Activated T-helper 1 cell treated with anti-CD3 and anti-CD28 coated beads, Interleukin-12 subunit alpha, Interleukin-12 subunit beta, Interleukin-2, Interleukin-4 antibody, amounts not matched to agents 30 ng/mL and 10 ng/mL and 1 ng/mL, durations not matched to agents 14 hours and 24 hours and 36 hours (primary cell): ENCODE results near the gene HSPD1. TPM values are rescaled to one million over a fixed set of nuclear protein-coding genes. Genes with fewer than 3 reads are reported as not detected.
"Not testable (repeated sequence)": the region's sequence is repeated elsewhere in the genome, so short reads cannot be mapped to it uniquely, and the experiment has no call there.

Source experiments
- DNase-seq: peaks from one replicate; pipeline ENCODE4 v3.0.0; 2021; ENCODE audit warnings: low spot score
- H3K27ac Mint-ChIP-seq: one replicate; pipeline ENCODE4 v1.8.0; 2021; ENCODE audit warnings: mild to moderate bottlenecking, mixed read lengths
- H3K27me3 Mint-ChIP-seq: one replicate; pipeline ENCODE4 v1.8.0; 2022; ENCODE audit warnings: mild to moderate bottlenecking, moderate library complexity, mixed read lengths; ENCODE audit not compliant: insufficient read depth
- H3K36me3 Mint-ChIP-seq: one replicate; pipeline ENCODE4 v1.8.0; 2021; ENCODE audit warnings: low read depth, mixed read lengths
- H3K4me1 Mint-ChIP-seq: one replicate; pipeline ENCODE4 v1.8.0; 2021; ENCODE audit warnings: low read depth, mixed read lengths
- H3K4me3 Mint-ChIP-seq: one replicate; pipeline ENCODE4 v1.8.0; 2021; ENCODE audit warnings: mild to moderate bottlenecking, moderate library complexity, mixed read lengths
- H3K9me3 Mint-ChIP-seq: one replicate; pipeline ENCODE4 v1.8.0; 2021; ENCODE audit warnings: mixed read lengths
- intact Hi-C: fragments of 100-400 bp; cut with micrococcal nuclease; formaldehyde crosslinking; loops from one replicate; pipeline ENCODE4 v1.15.1; 2024
- total RNA-seq: library from RNA; stranded (reverse); gene quantifications from 2 replicates; pipeline ENCODE4 v1.2.3, GENCODE V29; 2022

HSPD1 gene
- total RNA-seq, 1 donor from 2014 or later, result 811 TPM

GRCh38 chr2:197486175-197486574 is 13.5 kb downstream of the HSPD1 start:
- H3K27me3 Mint-ChIP-seq, result no peaks in the 10 kb centered on the region
- peaks cover 18% of the 10 kb centered on the region for H3K9me3 Mint-ChIP-seq
- no peak overlapping the region for H3K4me3 Mint-ChIP-seq
- intact Hi-C loops, result no loop called here
- DNase-seq, result no peak
- no peak overlapping the region for H3K27ac Mint-ChIP-seq
- peaks cover 7% of the 10 kb centered on the region for H3K4me1 Mint-ChIP-seq
- H3K36me3 Mint-ChIP-seq, result peaks cover 64% of the 10 kb centered on the region

GRCh38 chr2:197484248-197484647 is 15.4 kb downstream of the HSPD1 start:
- H3K9me3 Mint-ChIP-seq, result peaks cover 18% of the 10 kb centered on the region
- DNase-seq, intact Hi-C loops, H3K27me3 Mint-ChIP-seq, H3K4me3 Mint-ChIP-seq, H3K27ac Mint-ChIP-seq, H3K4me1 Mint-ChIP-seq: not testable (repeated sequence)
- peaks cover 59% of the 10 kb centered on the region for H3K36me3 Mint-ChIP-seq

- H3K9me3 Mint-ChIP-seq, result peaks cover 14% of the 10 kb centered on the region
- intact Hi-C loops, result no loop called here
- no peak overlapping the region for H3K27ac Mint-ChIP-seq
- peaks cover 40% of the 10 kb centered on the region for H3K36me3 Mint-ChIP-seq
- no peaks in the 10 kb centered on the region for H3K27me3 Mint-ChIP-seq
- H3K4me3 Mint-ChIP-seq, result no peak overlapping the region
- DNase-seq, result no peak
- H3K4me1 Mint-ChIP-seq, result peaks cover 11% of the 10 kb centered on the region
Observed at GRCh38 chr2:197480165-197481036, 19.2 kb downstream of the HSPD1 start.

- Mint-ChIP-seq H3K36me3 (peaks cover 32% of the 10 kb centered on the region), H3K27ac (no peak overlapping the region), H3K4me3 (no peak overlapping the region), H3K4me1 (peaks cover 11% of the 10 kb centered on the region), H3K9me3 (no peaks in the 10 kb centered on the region), H3K27me3 (no peaks in the 10 kb centered on the region)
- intact Hi-C loops, result no loop called here
- no peak for DNase-seq
Observed at GRCh38 chr2:197477797-197478196, 21.8 kb downstream of the HSPD1 start.

GRCh38 chr2:197472166-197472565 is 27.5 kb downstream of the HSPD1 start:
- Mint-ChIP-seq H3K4me1 (peaks cover under 1% of the 10 kb centered on the region), H3K27me3 (no peaks in the 10 kb centered on the region), H3K4me3 (no peak overlapping the region), H3K27ac (peak overlapping the region; percentile 36), H3K9me3 (no peaks in the 10 kb centered on the region), H3K36me3 (peaks cover 26% of the 10 kb centered on the region)
- no peak for DNase-seq
- intact Hi-C loops, result no loop called here

- Mint-ChIP-seq H3K9me3 (no peaks in the 10 kb centered on the region), H3K4me3 (no peak overlapping the region), H3K4me1 (no peaks in the 10 kb centered on the region), H3K36me3 (peaks cover 28% of the 10 kb centered on the region), H3K27ac (no peak overlapping the region), H3K27me3 (no peaks in the 10 kb centered on the region)
- intact Hi-C loops, result no loop called here
- no peak for DNase-seq
Observed at GRCh38 chr2:197464175-197464574, 35.5 kb downstream of the HSPD1 start.

GRCh38 chr2:197461057-197461456 is 38.6 kb downstream of the HSPD1 start:
- Mint-ChIP-seq H3K4me1 (peaks cover 16% of the 10 kb centered on the region), H3K4me3 (no peak overlapping the region), H3K27ac (no peak overlapping the region), H3K27me3 (no peaks in the 10 kb centered on the region), H3K9me3 (no peaks in the 10 kb centered on the region), H3K36me3 (peaks cover 26% of the 10 kb centered on the region)
- intact Hi-C loops, result no loop called here
- DNase-seq, result no peak

- Mint-ChIP-seq H3K36me3 (peaks cover 26% of the 10 kb centered on the region), H3K27ac (no peak overlapping the region)
Observed at GRCh38 chr2:197460649-197461048, 39.0 kb downstream of the HSPD1 start.

GRCh38 chr2:197455428-197455827 is 44.2 kb downstream of the HSPD1 start:
- no peak overlapping the region for H3K27ac Mint-ChIP-seq
- peaks cover 14% of the 10 kb centered on the region for H3K36me3 Mint-ChIP-seq
- H3K4me3 Mint-ChIP-seq, result peak overlapping the region; percentile 45
- H3K4me1 Mint-ChIP-seq, result peaks cover 42% of the 10 kb centered on the region
- H3K9me3 Mint-ChIP-seq, result no peaks in the 10 kb centered on the region
- intact Hi-C loops, result loop anchor here (2.0 kb wide), 1 partner anchor 323 kb away; no protein-coding TSS in a partner anchor
- no peaks in the 10 kb centered on the region for H3K27me3 Mint-ChIP-seq
- DNase-seq, result no peak

More at GRCh38 chr2:197460649-197461048, 39.0 kb downstream of the HSPD1 start:
- Mint-ChIP-seq H3K4me1 (peaks cover 20% of the 10 kb centered on the region), H3K27me3 (no peaks in the 10 kb centered on the region), H3K4me3 (no peak overlapping the region), H3K9me3 (no peaks in the 10 kb centered on the region)
- no peak for DNase-seq
- intact Hi-C loops, result no loop called here

GRCh38 chr2:197454923-197455322 is 44.7 kb downstream of the HSPD1 start:
- H3K36me3 Mint-ChIP-seq, result peaks cover 11% of the 10 kb centered on the region
- intact Hi-C loops, result loop anchor here (2.0 to 5.0 kb wide), 2 partner anchors 324 to 1388 kb away; partner anchors contain the start of gene DNAH7
- no peaks in the 10 kb centered on the region for H3K9me3 Mint-ChIP-seq
- peak overlapping the region; percentile 100 for H3K27ac Mint-ChIP-seq
- H3K4me3 Mint-ChIP-seq, result peak overlapping the region; percentile 99
- H3K4me1 Mint-ChIP-seq, result peaks cover 42% of the 10 kb centered on the region
- no peak for DNase-seq
- H3K27me3 Mint-ChIP-seq, result no peaks in the 10 kb centered on the region

- H3K4me1 Mint-ChIP-seq, result peaks cover 42% of the 10 kb centered on the region
- no peaks in the 10 kb centered on the region for H3K27me3 Mint-ChIP-seq
- DNase-seq, result no peak
- peak overlapping the region; percentile 99 for H3K4me3 Mint-ChIP-seq
- intact Hi-C loops, result loop anchor here (1.0 to 5.0 kb wide), 8 partner anchors 19 to 1387 kb away; partner anchors contain the start of genes CCDC150, DNAH7, HSPE1 and MARS2
- H3K27ac Mint-ChIP-seq, result peak overlapping the region; percentile 100
- H3K36me3 Mint-ChIP-seq, result peaks cover 8% of the 10 kb centered on the region
- no peaks in the 10 kb centered on the region for H3K9me3 Mint-ChIP-seq
Observed at GRCh38 chr2:197453914-197454398, 45.7 kb downstream of the HSPD1 start.

- H3K36me3 Mint-ChIP-seq, result peaks cover 6% of the 10 kb centered on the region
- H3K4me1 Mint-ChIP-seq, result peaks cover 40% of the 10 kb centered on the region
Observed at GRCh38 chr2:197453123-197453913, 46.3 kb downstream of the HSPD1 start, which contains the start of gene COQ10B. COQ10B (plus strand) TSS chr2:197453552; CDS start chr2:197453561, 9 bp downstream.

More at GRCh38 chr2:197453123-197453913, 46.3 kb downstream of the HSPD1 start, which contains the start of gene COQ10B:
- Mint-ChIP-seq H3K27me3 (no peaks in the 10 kb centered on the region), H3K4me3 (peak within 1 kb of the TSS; percentile 99), H3K9me3 (no peaks in the 10 kb centered on the region), H3K27ac (peak within 1 kb of the TSS; percentile 100)
- peak; percentile 99 for DNase-seq
- intact Hi-C loops, result loop anchor here (1.0 to 5.0 kb wide), 7 partner anchors 18 to 1386 kb away; partner anchors contain the start of genes CCDC150, DNAH7, HSPE1 and MARS2
